HEK293 (cell line): ENCODE results near the gene ACADSB.

Experiments
- CTCF ChIA-PET: fragments of 350-600 bp; formaldehyde crosslinking; extraction: SDS; loops from one replicate; lab custom pipeline; 2021; ENCODE audit warnings: antibody characterized with exemption; lab: Yijun Ruan, JAX
- POLR2A ChIA-PET: fragments of 300-600 bp; formaldehyde crosslinking; extraction: SDS; loops from one replicate; lab custom pipeline; 2020; ENCODE audit warnings: antibody characterized with exemption, inconsistent platforms; lab: Yijun Ruan, JAX
- H3K27ac ChIP-seq: fragments of 200-500 bp; sonication (Bioruptor generic); 2 replicates; pipeline ENCODE4 v1.5.1; 2014; ENCODE audit warnings: low read depth, low read length, control low read depth, inconsistent platforms; ENCODE audit errors: extremely low read depth
- H3K36me3 ChIP-seq, 2 experiments: fragments of 200-500 bp in 1 of 2; sonication (Bioruptor generic) in 1 of 2; 1 replicate in 1 of 2; 2 replicates in 1 of 2; pipeline ENCODE4 v1.5.1; 2014 to 2017; ENCODE audit warnings: inconsistent platforms in 2 of 2, low read length in 2 of 2; ENCODE audit not compliant: control insufficient read depth in 2 of 2, insufficient read depth in 1 of 2
- H3K4me1 ChIP-seq: fragments of 200-500 bp; sonication (Bioruptor generic); 2 replicates; pipeline ENCODE4 v1.5.1; 2014; ENCODE audit warnings: mild to moderate bottlenecking, low read length, inconsistent platforms; ENCODE audit not compliant: control insufficient read depth, insufficient read depth
- H3K4me3 ChIP-seq: 2 replicates; pipeline ENCODE4 v1.5.1; 2011; ENCODE audit warnings: low read depth, mild to moderate bottlenecking, control low read depth, low read length, moderate library complexity
- H3K9me3 ChIP-seq: fragments of 200-500 bp; sonication (Bioruptor generic); 2 replicates; pipeline ENCODE4 v1.5.1; 2014; ENCODE audit warnings: low read depth, low read length, inconsistent platforms; ENCODE audit not compliant: control insufficient read depth, insufficient read depth
- GLIS1 ChIP-seq: fragments of 450-650 bp; formaldehyde crosslinking; IDR thresholded peaks from 2 replicates; pipeline ENCODE4 v1.5.1; 2016; ENCODE audit warnings: missing biosample characterization, missing genetic modification characterization
- GLIS2 ChIP-seq: fragments of 450-650 bp; formaldehyde crosslinking; IDR thresholded peaks from 2 replicates; pipeline ENCODE4 v1.5.1; 2016; ENCODE audit warnings: missing biosample characterization, missing genetic modification characterization
- KLF1 ChIP-seq: fragments of 450-650 bp; formaldehyde crosslinking; IDR thresholded peaks from 2 replicates; pipeline ENCODE4 v1.5.1; 2016; ENCODE audit warnings: missing biosample characterization, missing genetic modification characterization
- MEIS1 ChIP-seq: sonication (generic); formaldehyde crosslinking; IDR thresholded peaks from 2 replicates; pipeline ENCODE4 v1.8.1; 2022; ENCODE audit warnings: missing genetic modification reagents, mild to moderate bottlenecking, borderline replicate concordance
- OVOL3 ChIP-seq: fragments of 450-650 bp; formaldehyde crosslinking; IDR thresholded peaks from 2 replicates; pipeline ENCODE4 v1.5.1; 2016; ENCODE audit warnings: missing biosample characterization, missing genetic modification characterization
- SETDB1 ChIP-seq: IDR thresholded peaks from one replicate; pipeline ENCODE4 v1.6.1; 2017; ENCODE audit warnings: mild to moderate bottlenecking, low read length, moderate library complexity, mixed read lengths; ENCODE audit not compliant: insufficient read length
- TCF7L2 ChIP-seq: IDR thresholded peaks from 2 replicates; pipeline ENCODE4 v1.6.1; 2011; ENCODE audit warnings: low read depth, mild to moderate bottlenecking, inconsistent platforms, low read length, moderate library complexity, borderline replicate concordance
- WT1 ChIP-seq: fragments of 450-650 bp; formaldehyde crosslinking; IDR thresholded peaks from 2 replicates; pipeline ENCODE4 v1.5.1; 2016; ENCODE audit warnings: missing biosample characterization, missing genetic modification characterization
- ZNF214 ChIP-seq: fragments of 450-650 bp; formaldehyde crosslinking; IDR thresholded peaks from 2 replicates; pipeline ENCODE4 v1.5.1; 2017; ENCODE audit warnings: missing biosample characterization, mild to moderate bottlenecking, missing genetic modification characterization, borderline replicate concordance
- ZNF416 ChIP-seq: fragments of 450-650 bp; formaldehyde crosslinking; IDR thresholded peaks from 2 replicates; pipeline ENCODE4 v1.5.1; 2016; ENCODE audit warnings: missing biosample characterization, missing genetic modification characterization
- ZNF449 ChIP-seq: fragments of 450-650 bp; formaldehyde crosslinking; IDR thresholded peaks from 2 replicates; pipeline ENCODE4 v1.5.1; 2017; ENCODE audit warnings: missing biosample characterization, mild to moderate bottlenecking, missing genetic modification characterization, moderate library complexity
- ZNF488 ChIP-seq: fragments of 450-650 bp; formaldehyde crosslinking; IDR thresholded peaks from 2 replicates; pipeline ENCODE4 v1.5.1; 2016; ENCODE audit warnings: missing biosample characterization, missing genetic modification characterization
- ZNF521 ChIP-seq: fragments of 450-650 bp; formaldehyde crosslinking; IDR thresholded peaks from 2 replicates; pipeline ENCODE4 v1.5.1; 2017; ENCODE audit warnings: missing biosample characterization, mild to moderate bottlenecking, missing genetic modification characterization
- ZNF529 ChIP-seq: fragments of 450-650 bp; formaldehyde crosslinking; IDR thresholded peaks from 2 replicates; pipeline ENCODE4 v1.5.1; 2017; ENCODE audit warnings: missing genetic modification characterization, missing biosample characterization; ENCODE audit not compliant: insufficient replicate concordance
- ZNF571 ChIP-seq: fragments of 450-650 bp; formaldehyde crosslinking; IDR thresholded peaks from 2 replicates; pipeline ENCODE4 v1.5.0; 2017; ENCODE audit warnings: missing biosample characterization, missing genetic modification characterization
- ZSCAN16 ChIP-seq: fragments of 450-650 bp; formaldehyde crosslinking; IDR thresholded peaks from 2 replicates; pipeline ENCODE4 v1.5.1; 2016; ENCODE audit warnings: missing biosample characterization, missing genetic modification characterization
- ZSCAN18 ChIP-seq: fragments of 450-650 bp; formaldehyde crosslinking; IDR thresholded peaks from 2 replicates; pipeline ENCODE4 v1.5.1; 2016; ENCODE audit warnings: missing biosample characterization, missing genetic modification characterization
- ZSCAN5A ChIP-seq: fragments of 450-650 bp; formaldehyde crosslinking; IDR thresholded peaks from 2 replicates; pipeline ENCODE4 v1.5.1; 2016; ENCODE audit warnings: missing biosample characterization, missing genetic modification characterization
- TF ChIP-seq, protein P1 (sequence below): sonication (generic); formaldehyde crosslinking; IDR thresholded peaks from 2 replicates; pipeline ENCODE4 v1.8.1; 2022; ENCODE audit warnings: mild to moderate bottlenecking, moderate library complexity, missing genetic modification reagents

The ACADSB gene

DNA sequence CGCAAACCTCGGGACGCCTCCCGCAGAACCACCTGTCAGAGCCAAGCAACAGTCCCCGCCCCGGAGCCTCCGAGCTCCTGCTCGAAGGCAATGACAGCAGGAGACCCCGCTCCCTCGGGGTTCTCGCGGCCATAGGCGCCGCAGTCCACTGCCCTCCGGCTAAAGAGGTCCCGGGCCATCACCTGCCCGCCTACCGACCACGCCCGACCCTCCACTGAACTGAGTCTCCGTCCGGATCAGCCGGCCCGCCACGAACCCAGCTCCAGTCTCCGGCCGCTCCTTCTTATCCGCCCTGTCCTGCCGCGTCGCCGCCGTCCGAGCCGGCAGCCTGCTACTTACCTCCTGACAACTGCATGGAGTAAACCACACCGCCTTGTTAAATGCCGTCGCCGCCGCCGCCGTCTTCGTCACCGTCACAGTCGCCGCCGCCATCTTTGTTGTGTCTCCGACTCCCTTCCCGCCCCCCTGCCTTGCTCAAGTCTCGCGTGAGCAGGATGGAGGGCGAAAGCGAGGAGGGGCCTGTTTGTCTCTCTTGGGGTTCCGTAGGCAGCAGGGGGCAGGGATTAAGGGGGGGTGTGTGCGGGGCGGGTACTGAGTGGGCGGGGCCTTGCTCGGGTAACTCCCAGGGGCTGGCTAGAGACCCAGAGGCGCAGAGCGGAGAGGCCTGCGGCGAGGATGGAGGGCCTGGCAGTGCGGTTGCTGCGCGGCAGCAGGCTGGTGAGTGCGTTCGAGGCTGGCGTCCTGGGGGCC, at the start of gene ACADSB, which contains the start of gene IKZF5 (continued):
- peak; percentile 94 for TF ChIP-seq GLIS1 (tag by site-specific recombination)
- no peak for TF ChIP-seq ZNF449 (tag by site-specific recombination)
- TF ChIP-seq KLF1 (tag by site-specific recombination) = peak; percentile 85
- no peak; the same call in 1 of the 2 replicates for TF ChIP-seq ZSCAN5A (tag by site-specific recombination)
- peak; percentile 98 for TF ChIP-seq GLIS2 (tag by site-specific recombination)
- TF ChIP-seq, protein P1, sequence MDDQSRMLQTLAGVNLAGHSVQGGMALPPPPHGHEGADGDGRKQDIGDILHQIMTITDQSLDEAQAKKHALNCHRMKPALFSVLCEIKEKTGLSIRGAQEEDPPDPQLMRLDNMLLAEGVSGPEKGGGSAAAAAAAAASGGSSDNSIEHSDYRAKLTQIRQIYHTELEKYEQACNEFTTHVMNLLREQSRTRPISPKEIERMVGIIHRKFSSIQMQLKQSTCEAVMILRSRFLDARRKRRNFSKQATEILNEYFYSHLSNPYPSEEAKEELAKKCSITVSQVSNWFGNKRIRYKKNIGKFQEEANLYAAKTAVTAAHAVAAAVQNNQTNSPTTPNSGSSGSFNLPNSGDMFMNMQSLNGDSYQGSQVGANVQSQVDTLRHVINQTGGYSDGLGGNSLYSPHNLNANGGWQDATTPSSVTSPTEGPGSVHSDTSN (CRISPR knock-in tag) = peak; percentile 56; the same call in 1 of the 2 replicates
- TF ChIP-seq WT1 = peak; percentile 71
- no peak for TF ChIP-seq MEIS1
- 0 out of 2 replicates have a peak, but pooled peaks have one; percentile 24 for TF ChIP-seq OVOL3 (tag by site-specific recombination)
- TF ChIP-seq ZNF214 (tag by site-specific recombination) = no peak

DNA sequence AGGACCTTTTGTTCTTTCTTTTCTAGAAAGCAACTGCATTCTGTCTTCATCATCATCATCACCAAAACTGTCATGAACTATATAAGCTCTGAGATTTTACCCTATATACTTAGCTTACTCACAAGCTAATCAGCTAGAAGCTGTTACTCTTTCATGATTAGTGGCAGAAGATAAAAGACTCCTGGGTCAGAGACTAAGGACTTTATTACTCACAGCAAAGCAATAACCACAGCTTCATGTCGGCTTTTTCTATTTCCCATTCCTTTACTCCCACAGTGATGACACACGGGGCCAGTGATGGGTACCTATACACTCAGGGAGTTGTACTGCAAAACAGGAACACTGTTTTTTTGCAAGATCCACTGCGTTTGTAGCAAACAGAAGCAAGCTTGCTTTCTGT, 46.4 kb upstream of the ACADSB start:
- Histone ChIP-seq H3K9me3 (no peaks in the 10 kb centered on the region; the same call in 1 of the 2 replicates), H3K36me3 (peaks cover 0 to 4% of the 10 kb centered on the region in 2 experiments; a peak in 1 of 3 replicates), H3K4me1 (no peaks in the 10 kb centered on the region), H3K4me3 (no peak overlapping the region), H3K27ac (no peak overlapping the region)
- ChIA-PET POLR2A (no interaction called here), CTCF (interaction anchor here (0.5 to 1.2 kb wide), 4 partner anchors 12 to 876 kb away, joined by 3 to 5 read pairs (median 4); no protein-coding TSS in a partner anchor)
- TF ChIP-seq ZNF571 (tag by site-specific recombination) (no peak), ZNF416 (tag by site-specific recombination) (no peak), ZSCAN16 (tag by site-specific recombination) (no peak), TCF7L2 (no peak), ZNF521 (tag by site-specific recombination) (no peak)

- CTCF ChIA-PET = no interaction called here
- Histone ChIP-seq H3K27ac (no peak overlapping the region), H3K36me3 (peaks cover 0 to 4% of the 10 kb centered on the region in 2 experiments; a peak in 1 of 3 replicates), H3K9me3 (no peaks in the 10 kb centered on the region; the same call in 1 of the 2 replicates), H3K4me1 (no peaks in the 10 kb centered on the region), H3K4me3 (no peak overlapping the region)
- TF ChIP-seq SETDB1 (peak; percentile 75), ZNF529 (tag by site-specific recombination) (peak; percentile 90), ZNF488 (tag by site-specific recombination) (no peak), ZSCAN18 (tag by site-specific recombination) (no peak)
- POLR2A ChIA-PET = no interaction called here
Measured at GRCh38 chr10:122966879-122967278, 41.9 kb upstream of the ACADSB start.
